HG03108 (cell line): Measurements from ENCODE around the gene PLEKHG2.
"Not testable (repeated sequence)": the region's sequence is repeated elsewhere in the genome, so short reads cannot be mapped to it uniquely, and the experiment has no call there.

Source experiments
- ATAC-seq: cut with Tn5 transposase; IDR thresholded peaks from one replicate; pipeline ENCODE4 v1.9.1; 2021; ENCODE audit warnings: moderate library complexity; ENCODE audit not compliant: unreplicated experiment

The PLEKHG2 gene

DNA sequence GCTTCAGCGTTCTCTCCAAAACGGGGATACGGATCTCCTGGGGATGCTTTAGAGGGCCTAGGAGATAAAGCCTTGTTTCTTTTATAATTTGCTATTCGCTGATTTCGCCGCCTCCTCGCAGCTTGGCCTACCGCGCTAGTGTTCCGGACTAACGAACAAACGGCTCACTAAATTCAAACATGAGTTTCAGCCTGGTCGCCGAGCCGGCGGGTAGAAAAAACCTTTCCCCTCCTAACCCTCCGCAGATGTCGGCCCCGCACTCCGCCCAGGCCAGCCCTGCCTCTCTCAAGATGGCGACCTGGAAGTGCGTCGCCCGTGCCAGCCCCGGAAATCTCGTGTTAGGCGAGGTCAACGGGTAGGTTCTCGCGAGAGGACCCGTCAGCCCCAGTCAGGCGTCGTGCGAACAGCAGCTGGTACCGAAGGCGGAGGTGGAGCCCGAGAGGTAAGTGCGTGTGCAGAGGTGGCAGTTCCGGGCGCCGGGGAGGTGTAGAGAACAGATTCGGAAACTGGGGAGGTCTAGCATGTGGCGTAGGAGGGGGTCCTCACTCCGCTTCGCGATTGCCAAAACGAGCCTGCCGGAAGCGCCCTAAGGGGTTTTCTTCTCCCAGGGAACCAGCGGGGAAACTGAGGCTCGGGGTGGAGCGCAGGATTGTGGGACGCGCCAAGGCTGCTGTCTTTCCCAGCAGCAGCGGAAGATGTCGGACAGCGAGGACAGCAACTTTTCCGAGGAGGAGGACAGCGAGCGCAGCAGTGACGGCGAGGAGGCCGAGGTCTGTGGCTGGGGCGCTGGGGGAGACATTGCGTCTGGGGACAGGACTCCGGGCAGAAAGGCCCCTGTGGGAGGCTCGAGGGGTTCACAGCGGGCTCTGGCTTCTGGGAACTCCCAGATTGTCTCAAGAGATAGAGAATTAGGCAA, 33.0 kb downstream of the PLEKHG2 start, which contains the start of gene SUPT5H:
SUPT5H (plus strand) TSS at position 387 of the 916 bp plus-strand sequence; CDS start at position 696, 309 bp downstream.
- peak; percentile 83 for ATAC-seq

DNA sequence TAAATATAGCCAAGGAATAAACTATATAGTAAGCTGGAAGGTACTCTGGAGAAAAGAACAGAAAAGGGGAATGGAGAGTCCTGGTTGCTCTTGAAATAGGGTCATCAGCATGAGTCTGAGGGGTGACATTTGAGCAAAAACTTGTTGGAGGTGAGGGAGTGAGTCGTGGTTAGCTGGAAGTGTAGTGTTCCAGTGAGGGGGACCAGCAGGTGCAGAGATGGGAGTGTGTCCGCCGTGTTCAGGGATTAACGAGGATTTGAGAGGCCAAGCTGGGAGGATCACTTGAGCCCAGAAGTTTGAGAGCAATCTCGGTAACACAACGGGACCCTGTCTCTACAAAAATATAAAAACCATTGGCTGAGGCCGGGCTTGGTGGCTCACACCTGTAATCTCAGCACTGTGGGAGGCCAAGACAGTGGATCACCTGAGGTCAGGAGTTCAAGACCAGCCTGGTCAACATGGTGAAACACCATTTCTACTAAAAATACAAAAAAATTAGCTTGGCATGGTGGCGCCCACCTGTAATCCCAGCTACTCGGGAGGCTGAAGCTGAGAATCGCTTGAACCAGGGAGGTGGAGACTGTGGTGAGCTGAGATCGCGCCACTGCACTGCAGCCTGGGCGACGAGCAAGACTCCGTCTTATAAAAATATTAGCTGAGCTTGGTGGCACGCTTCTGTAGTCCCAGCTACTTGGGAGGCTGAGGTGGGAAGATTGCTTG, 34.1 kb downstream of the PLEKHG2 start:
- ATAC-seq: no peak

DNA sequence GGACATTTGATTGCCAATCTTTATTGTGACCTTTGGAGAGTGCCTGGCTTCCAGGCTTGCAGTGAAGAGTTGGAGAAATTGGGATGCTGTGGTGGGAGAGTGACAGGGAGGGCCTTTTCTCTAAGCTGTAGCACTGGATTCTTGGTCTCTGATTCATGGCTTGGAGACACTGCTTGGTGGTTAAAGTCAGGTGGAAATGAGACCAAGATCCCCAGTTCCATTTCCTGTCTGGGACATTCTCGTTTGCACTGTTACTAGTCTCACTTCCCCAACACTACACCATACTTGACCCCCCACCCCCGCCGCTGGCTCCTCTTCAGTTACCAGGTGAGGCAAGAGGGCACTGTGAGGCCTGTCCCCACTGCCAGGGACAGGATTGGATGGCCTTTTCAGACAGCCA, 35.8 kb downstream of the PLEKHG2 start:
- ATAC-seq: no peak

DNA sequence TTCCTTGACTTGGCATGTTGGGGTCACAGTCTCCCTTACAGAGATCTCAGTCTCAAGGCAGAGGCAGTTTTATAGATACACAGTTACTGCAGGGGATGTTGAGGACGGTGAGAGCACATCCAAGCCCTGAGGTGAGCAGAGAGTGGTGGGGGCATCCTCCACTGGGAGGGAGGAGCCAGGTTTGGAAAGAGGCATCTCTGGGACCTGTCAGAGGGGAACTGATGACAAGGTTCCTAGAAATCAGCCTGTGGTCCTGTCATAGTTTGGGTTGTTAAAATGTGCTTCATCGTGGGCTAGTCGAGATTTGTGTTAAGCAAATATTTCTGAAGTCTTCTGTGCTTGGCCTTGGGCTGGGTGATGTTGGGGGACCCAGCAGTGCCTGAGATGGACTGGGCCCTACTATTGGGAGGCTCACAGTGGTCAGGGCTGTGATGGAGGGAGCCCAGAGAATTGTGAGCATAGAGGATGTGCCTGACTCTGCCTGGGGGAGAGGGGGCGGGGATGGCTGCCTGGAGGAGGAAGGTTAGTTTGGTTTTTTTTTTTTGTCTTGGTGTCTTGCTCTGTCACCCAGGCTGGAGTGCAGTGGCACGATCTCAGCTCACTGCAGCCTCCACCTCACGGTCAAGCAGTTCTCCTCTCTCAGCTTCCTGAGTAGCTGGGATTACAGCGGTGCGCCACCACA, 36.8 kb downstream of the PLEKHG2 start:
- no peak for ATAC-seq

DNA sequence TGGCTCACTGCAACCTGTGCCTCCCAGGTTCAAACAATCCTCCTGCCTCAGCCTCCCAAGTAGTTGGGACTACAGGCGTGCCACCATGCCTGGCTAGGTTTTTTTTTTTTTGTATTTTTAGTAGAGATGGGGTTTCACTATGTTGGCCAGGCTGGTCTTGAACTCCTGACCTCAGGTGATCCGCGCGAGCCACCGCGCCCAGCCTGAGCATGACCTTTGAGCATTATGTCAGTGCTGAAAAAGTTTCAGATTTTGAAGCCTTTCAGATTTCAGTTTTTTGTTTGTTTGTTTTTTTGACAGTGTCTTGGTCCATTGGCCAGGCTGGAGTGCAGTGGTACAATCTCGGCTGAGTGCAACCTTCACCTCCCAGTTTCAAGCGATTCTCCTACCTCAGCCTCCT, 38.8 kb downstream of the PLEKHG2 start:
- ATAC-seq: not testable (repeated sequence)

DNA sequence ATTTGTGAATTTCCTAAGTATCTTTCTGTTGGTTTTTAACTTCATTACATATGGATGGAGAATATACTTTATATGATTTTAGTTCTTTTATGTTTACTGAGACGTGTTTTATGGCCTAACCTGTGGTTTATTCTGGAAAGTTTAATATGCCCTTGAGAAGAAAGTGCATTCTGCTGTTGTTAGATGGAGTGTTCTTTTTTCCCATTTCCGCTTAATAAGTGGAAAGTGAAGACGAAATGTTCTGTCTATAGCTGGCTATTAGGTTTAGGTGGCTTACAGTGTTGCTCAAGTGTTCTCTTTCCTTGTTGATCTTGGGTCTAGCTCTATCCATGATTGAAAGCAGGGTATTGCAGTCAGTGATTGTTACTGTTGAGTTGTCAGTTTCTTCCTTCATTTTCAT, 50.9 kb downstream of the PLEKHG2 start:
- no peak for ATAC-seq

DNA sequence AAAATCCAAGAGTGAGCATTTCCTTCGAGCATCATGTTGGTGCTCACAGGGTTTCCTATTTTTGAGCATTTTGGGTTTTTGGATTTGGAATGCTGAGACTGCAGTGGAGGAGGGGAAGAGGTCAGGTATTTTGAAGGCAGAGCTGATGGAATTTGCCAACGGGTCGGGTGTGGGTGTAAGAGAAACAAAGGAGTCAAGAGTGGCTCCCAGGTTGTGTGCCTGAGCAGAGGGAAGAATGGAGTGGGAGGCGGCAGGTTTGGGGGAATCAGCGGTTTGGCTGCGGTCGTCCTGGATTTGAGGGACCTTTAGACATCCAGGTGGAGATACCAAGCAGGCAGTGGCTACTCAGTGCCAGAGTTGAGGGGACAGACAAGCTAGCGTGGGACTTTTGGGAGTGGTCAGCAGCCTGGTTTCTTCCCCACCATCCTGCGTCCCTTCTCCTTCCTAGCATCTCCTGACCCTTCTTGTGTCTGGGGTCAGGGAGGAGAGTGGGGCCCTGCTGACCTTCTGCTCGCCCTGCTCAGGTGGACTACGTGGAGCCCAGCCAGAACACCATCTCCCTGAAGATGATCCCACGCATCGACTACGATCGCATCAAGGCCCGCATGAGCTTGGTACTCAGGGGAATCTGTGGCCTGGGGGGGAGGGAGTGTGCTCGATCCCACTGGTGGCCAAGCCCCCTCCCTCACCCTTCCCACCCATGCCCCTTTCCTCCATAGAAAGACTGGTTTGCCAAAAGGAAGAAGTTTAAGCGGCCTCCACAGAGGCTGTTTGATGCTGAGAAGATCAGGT, 53.7 kb downstream of the PLEKHG2 start:
- no peak for ATAC-seq

DNA sequence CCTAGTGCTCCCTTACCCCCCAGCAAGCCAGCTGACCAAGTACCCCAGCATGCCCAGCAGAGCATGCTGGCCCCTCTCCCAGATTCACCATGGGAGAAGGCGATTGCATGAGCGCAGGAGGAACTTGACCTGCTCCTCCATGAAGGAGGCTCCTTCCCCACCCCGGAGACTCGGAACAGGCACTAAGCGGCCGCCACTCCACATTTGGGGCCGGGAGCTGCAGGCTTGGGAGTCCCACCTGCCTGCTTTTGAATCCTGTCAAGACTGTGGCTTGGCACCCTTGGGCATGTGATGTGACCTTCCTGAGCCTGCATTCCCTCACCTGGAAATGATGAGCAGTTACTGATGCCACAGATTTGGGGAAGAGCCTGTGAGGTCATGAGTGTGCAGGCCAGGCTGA, 55.5 kb downstream of the PLEKHG2 start:
- no peak for ATAC-seq

DNA sequence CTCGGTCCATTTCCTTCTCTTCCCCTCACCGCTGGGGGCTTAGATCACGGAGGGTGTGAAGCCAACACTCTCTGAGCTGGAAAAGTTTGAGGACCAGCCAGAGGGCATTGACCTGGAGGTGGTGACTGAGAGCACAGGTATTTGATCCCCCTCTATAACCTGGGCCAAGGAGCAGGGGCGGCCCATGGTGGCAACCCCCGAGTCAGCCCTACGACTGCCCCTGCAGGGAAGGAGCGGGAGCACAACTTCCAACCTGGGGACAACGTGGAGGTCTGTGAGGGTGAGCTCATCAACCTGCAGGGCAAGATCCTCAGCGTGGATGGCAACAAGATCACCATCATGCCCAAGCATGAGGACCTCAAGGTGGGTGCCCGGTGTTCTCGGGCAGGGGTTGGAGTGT, 56.6 kb downstream of the PLEKHG2 start:
- no peak for ATAC-seq

DNA sequence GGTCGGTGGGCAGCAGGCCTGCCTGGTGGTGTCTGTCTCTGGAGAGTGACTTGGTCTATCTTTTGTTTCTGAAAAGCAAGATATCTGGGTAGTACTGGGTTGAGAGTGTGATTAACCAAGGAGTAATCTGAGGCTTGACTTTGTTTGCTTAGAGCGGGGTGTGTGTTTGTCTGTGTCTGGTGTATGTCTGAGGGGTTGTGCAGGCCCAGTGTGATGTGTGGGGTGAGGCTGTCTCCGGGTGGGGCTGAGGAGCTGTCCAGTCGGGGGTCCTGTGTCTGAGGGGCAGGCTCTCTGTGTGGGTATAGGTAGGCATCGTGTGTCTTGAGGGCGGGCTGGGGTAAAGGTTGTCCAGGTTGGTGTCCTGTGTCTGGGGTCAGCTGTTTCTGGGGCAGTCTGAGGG, 57.1 kb downstream of the PLEKHG2 start:
- no peak for ATAC-seq

DNA sequence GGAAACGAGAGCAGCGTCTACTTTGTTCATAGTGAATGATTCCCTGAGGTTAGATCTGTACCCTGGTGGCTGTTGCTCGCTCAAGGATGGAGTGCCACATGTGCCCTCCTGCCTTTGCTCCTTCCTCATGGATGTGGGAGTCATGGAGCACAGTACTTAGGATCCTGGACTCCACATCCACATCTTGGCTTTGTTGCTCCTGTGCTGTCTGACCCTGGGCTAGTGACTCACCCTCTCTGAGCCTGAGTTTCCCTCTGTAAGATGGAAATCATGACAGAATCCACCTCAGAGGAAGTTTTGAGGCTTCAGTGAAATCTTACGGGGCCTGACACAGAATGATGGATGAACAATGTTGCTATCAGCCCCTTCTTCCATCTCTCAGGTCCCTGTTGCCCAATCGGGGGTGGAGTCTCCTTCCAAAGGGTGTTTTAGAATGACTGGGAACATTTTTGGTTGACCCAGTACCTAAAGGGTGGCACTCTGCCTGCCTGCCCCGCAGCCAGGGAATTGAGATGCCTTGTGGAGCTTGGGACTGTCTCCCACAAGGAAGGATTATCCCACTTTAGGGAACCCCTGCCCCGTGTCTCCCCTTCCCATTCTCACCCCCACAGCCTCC, 58.4 kb downstream of the PLEKHG2 start:
- no peak for ATAC-seq

DNA sequence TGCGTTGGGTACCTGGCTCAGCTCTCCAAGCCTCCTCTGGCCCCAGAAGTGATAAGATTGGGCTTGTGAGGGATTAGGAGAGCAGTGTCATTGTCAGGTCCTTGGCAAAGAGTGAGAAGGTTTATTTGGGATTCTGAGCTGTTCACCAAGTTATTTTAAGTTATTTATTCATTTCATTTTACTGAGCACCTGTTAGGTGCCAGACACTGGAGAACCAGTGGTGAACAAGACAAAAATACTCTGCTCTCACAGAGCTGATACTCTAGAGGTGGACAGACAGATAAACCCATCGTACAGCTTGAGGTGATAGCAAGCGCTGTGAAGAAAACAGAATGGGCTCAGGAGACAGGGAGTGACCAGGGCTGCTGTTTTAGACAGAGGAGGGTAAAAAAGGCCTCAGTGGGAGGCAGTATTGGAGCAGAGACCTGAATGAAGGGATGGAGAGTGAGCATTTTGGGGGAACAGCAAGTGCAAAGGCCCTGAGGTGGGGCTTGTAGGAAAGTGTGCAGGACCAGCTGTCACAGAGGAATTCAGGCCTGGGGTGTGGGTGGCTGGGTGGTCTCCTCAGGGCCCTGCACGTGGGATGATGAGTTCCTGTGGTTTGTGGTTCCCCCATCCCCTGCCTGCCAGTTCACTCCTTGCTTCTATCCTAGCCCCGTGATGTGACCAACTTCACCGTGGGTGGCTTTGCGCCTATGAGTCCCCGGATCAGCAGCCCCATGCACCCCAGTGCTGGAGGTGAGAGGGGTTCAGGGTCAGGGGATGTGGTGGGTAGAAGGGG, 59.5 kb downstream of the PLEKHG2 start:
- ATAC-seq: no peak

DNA sequence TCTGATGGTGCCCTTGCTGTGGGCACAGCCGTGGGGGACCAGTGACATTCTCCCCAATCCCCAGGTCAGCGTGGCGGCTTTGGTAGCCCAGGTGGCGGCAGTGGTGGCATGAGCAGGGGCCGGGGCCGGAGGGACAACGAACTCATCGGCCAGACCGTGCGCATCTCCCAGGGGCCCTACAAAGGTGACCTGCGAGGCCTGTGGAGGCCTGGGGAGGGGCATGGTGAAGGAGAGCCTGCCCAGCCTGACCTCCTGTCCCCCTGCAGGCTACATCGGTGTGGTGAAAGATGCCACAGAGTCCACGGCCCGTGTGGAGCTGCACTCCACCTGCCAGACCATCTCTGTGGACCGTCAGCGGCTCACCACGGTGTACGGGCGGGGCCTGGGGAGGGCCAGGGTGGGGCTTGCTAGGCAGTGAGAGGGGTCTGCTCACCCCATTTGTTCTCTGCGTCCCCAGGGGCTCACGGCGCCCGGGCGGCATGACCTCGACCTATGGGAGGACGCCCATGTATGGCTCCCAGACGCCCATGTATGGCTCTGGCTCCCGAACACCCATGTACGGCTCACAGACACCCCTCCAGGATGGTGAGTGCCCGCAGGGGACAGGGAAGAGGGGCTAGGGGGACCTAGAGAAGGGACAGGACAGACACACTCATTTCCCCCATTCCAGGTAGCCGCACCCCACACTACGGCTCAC, 60.4 kb downstream of the PLEKHG2 start:
- ATAC-seq: no peak

DNA sequence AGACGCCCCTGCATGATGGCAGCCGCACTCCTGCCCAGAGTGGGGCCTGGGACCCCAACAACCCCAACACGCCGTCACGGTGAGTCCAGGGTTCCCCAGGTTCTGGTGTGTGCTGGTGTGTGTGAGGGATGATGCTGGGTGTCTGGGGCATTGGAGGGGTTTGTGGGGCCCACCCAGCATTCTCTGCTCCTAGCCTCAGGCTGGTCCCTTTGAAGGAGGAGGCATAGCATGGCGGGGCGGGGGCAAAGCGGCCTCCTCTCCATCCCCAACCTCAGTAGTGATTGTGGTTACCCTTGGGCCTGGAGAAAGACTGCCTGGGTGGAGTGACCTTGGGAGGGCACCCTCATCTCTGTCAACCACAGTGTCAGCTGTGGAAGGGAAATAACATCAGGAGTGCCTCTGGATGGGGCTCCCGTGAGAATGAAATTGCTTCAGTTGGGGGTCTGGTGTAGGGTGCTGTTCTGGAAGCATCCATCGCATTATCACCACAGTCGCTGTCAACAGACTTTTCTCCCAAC, 61.0 kb downstream of the PLEKHG2 start:
- ATAC-seq: no peak

DNA sequence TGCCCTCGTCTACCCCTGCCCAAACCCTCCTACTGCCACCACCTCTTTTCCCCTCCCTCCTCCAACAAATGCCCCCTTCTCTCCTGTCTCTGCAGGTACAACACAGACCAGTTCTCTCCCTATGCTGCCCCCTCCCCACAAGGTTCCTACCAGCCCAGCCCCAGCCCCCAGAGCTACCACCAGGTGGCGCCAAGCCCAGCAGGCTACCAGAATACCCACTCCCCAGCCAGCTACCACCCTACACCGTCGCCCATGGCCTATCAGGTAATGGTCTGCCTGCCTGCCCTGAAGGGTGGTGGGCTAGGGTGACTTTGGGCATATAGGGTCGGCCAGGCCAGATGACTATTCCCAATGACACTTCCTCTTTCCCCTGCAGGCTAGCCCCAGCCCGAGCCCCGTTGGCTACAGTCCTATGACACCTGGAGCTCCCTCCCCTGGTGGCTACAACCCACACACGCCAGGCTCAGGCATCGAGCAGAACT, 61.7 kb downstream of the PLEKHG2 start:
- ATAC-seq: no peak

DNA sequence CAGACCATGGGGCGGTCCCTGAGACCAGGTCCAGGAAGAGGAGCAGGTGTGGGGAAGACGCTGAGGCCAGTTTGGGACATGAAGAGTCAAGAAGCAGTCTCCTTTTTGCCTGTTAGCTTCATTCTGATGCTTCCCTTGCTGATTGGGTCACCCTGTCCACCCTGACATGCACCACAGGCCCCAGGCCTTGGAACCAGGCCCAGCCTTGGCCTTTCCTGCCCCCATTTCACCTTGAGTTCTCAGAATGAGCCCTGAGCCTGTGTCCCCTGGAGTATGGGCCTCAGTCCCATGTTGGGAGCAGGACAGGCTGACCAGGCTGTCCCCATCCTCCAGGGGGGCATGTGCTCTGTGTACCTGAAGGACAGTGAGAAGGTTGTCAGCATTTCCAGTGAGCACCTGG, 63.3 kb downstream of the PLEKHG2 start:
- no peak for ATAC-seq
